Cardiac muscle cell (in vitro differentiated cells and primary cell): ENCODE data around the gene LRRC17. TPM values are rescaled to one million over a fixed set of nuclear protein-coding genes. Genes with fewer than 3 reads are reported as not detected.

Experiments
- DNase-seq, 2 donors: peaks; one replicate each; pipeline versions ENCODE4 v3.0.0 to v3.0.0-alpha.2; 2010 to 2017; ENCODE audit warnings: low read depth in 1 of 2, low spot score in 1 of 2
- H3K27ac ChIP-seq: fragments of 200-600 bp; sonication (generic); 2 replicates; pipeline ENCODE4 v1.5.1; 2016
- H3K27me3 ChIP-seq: fragments of 200-600 bp; sonication (generic); 2 replicates; pipeline ENCODE4 v1.6.0; 2016; ENCODE audit warnings: control low read depth
- H3K36me3 ChIP-seq: fragments of 200-600 bp; sonication (generic); 2 replicates; pipeline ENCODE4 v1.5.1; 2016; ENCODE audit warnings: control low read depth
- H3K4me1 ChIP-seq: fragments of 200-600 bp; sonication (generic); 2 replicates; pipeline ENCODE4 v1.8.1; 2017; ENCODE audit warnings: low read depth, mild to moderate bottlenecking, mixed run types
- H3K4me3 ChIP-seq: fragments of 200-600 bp; sonication (generic); 2 replicates; pipeline ENCODE4 v1.5.1; 2016; ENCODE audit warnings: mild to moderate bottlenecking
- H3K9me3 ChIP-seq: fragments of 200-600 bp; sonication (generic); 2 replicates; pipeline ENCODE4 v1.5.1; 2017; ENCODE audit warnings: low read depth, mild to moderate bottlenecking, control low read depth
- polyA plus RNA-seq: library from polyadenylated mRNA; unstranded; fragments of >200 nt; fragmentation: Nextera tagmentation; extraction: Ambion mirVana; gene quantifications from 2 replicates; pipeline ENCODE4 v1.2.1, GENCODE V29; 2016
- total RNA-seq: library from RNA; depleted of rRNA; stranded (reverse); fragments of >200 nt; gene quantifications from 2 replicates; pipeline ENCODE4 v1.2.3, GENCODE V29; 2016
- TF ChIP-seq, protein P1 (sequence below): IDR thresholded peaks from 2 replicates; pipeline ENCODE4 v1.5.1; 2012; ENCODE audit warnings: low read depth, mild to moderate bottlenecking, low read length

LRRC17 gene
- total and polyA plus RNA-seq, 2 experiments from 2014 or later: 5.7 to 8.0 TPM

- no peak overlapping the region for H3K4me3 ChIP-seq
- DNase-seq: peak in 1 of 2 donors; percentile 90
- H3K27ac ChIP-seq: no peak overlapping the region
- H3K9me3 ChIP-seq: no peaks in the 10 kb centered on the region
- H3K36me3 ChIP-seq: no peaks in the 10 kb centered on the region
- TF ChIP-seq, protein P1, sequence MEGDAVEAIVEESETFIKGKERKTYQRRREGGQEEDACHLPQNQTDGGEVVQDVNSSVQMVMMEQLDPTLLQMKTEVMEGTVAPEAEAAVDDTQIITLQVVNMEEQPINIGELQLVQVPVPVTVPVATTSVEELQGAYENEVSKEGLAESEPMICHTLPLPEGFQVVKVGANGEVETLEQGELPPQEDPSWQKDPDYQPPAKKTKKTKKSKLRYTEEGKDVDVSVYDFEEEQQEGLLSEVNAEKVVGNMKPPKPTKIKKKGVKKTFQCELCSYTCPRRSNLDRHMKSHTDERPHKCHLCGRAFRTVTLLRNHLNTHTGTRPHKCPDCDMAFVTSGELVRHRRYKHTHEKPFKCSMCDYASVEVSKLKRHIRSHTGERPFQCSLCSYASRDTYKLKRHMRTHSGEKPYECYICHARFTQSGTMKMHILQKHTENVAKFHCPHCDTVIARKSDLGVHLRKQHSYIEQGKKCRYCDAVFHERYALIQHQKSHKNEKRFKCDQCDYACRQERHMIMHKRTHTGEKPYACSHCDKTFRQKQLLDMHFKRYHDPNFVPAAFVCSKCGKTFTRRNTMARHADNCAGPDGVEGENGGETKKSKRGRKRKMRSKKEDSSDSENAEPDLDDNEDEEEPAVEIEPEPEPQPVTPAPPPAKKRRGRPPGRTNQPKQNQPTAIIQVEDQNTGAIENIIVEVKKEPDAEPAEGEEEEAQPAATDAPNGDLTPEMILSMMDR: no peak
- H3K4me1 ChIP-seq: no peaks in the 10 kb centered on the region
- H3K27me3 ChIP-seq: no peaks in the 10 kb centered on the region
These were observed 78.9 kb downstream of the LRRC17 start for GRCh38 chr7:102991540-102992214.

- DNase-seq: peak in 1 of 2 donors; percentile 21
- no peak overlapping the region for H3K4me3 ChIP-seq
- no peak overlapping the region for H3K27ac ChIP-seq
- no peaks in the 10 kb centered on the region for H3K9me3 ChIP-seq
- H3K4me1 ChIP-seq: no peaks in the 10 kb centered on the region
- TF ChIP-seq, protein P1: no peak
- H3K27me3 ChIP-seq: no peaks in the 10 kb centered on the region
- no peaks in the 10 kb centered on the region for H3K36me3 ChIP-seq
These were observed 79.7 kb downstream of the LRRC17 start for GRCh38 chr7:102992509-102992937.

DNA sequence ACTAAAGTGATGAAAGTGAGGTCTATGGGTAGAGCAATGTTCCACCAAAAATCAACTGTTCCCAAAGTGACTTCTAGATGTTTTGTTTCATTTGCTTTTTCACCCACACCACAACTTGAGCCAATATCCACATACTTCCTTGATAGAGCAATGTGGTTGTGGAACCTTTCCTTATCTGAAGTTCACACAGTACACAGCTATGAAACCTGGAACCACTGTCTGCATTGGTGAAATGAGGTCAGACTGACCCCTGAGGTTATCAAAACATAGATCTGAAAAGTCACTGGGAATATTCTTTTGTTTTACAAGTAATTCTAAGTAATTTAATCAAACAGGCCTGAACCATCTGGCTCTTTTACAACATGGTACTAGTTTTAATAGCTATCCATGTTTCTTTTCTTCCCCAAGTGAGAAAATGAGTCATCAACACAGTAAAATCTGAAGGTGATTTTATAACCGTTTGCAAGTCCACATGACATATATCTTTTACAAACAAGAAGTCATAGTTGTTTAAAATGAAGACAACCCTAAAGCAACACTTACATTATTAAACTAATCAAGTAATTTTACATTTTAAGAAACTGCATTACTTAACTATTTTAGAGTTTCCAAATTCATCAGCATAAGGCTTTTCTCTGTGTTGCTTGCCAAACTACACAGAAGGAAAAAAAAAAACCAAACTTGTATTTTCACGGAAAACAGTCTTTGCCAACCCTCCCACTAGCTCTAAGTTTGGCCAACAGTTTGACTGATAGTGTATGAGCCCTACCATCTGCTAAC lies 80.3 kb downstream of the LRRC17 start:
- TF ChIP-seq, protein P1: no peak
- Histone ChIP-seq H3K4me1 (no peaks in the 10 kb centered on the region), H3K27ac (no peak overlapping the region), H3K9me3 (no peaks in the 10 kb centered on the region), H3K4me3 (no peak overlapping the region), H3K36me3 (no peaks in the 10 kb centered on the region), H3K27me3 (no peaks in the 10 kb centered on the region)
- DNase-seq: peak in 1 of 2 donors; percentile 97

GRCh38 chr7:102993718-102994029 lies 80.9 kb downstream of the LRRC17 start:
- H3K27ac ChIP-seq: no peak overlapping the region
- DNase-seq: no peak

DNA sequence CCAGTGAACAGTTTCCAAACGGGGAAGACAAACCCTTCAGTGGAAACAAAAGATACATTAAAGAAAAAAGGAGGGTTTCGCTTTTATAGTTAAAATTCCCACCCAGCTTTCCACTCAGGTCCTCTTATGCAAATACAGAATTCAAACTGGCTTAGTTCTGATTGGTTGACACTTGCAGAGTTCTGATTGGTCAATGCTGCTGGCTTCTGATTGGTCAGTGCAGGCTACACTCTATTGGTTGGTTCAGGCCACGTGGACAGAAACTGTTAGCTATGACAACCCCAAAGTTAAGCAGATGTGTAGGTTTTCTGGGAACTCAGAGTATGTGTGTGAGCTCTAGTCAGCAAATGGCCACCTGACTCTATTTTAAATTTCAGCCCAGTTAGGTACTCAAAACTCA lies 81.8 kb downstream of the LRRC17 start:
- H3K27me3 ChIP-seq: no peaks in the 10 kb centered on the region
- no peaks in the 10 kb centered on the region for H3K36me3 ChIP-seq
- H3K27ac ChIP-seq: no peak overlapping the region
- no peaks in the 10 kb centered on the region for H3K9me3 ChIP-seq
- DNase-seq: no peak
- TF ChIP-seq, protein P1: no peak
- no peak overlapping the region for H3K4me3 ChIP-seq
- H3K4me1 ChIP-seq: no peaks in the 10 kb centered on the region

More at GRCh38 chr7:102993718-102994029, 80.9 kb downstream of the LRRC17 start:
- Histone ChIP-seq H3K9me3 (no peaks in the 10 kb centered on the region), H3K4me1 (no peaks in the 10 kb centered on the region), H3K27me3 (no peaks in the 10 kb centered on the region), H3K36me3 (no peaks in the 10 kb centered on the region), H3K4me3 (no peak overlapping the region)
- TF ChIP-seq, protein P1: no peak

Other genes starting within 250 kb of the LRRC17 start
- 2.4 and 5.0 TPM in 2 replicates for gene POLR2J2, start 241.3 kb upstream of the LRRC17 start, total RNA-seq
- gene POLR2J2, start 241.3 kb upstream of the LRRC17 start, polyA plus RNA-seq: 27.7 and 32.6 TPM in 2 replicates
- gene FAM185A, start 164.0 kb upstream of the LRRC17 start, total RNA-seq: 14.9 and 32.4 TPM in 2 replicates
- gene FAM185A, start 164.0 kb upstream of the LRRC17 start, polyA plus RNA-seq: 10.5 and 12.1 TPM in 2 replicates
- 1.8 and 2.2 TPM in 2 replicates for gene FBXL13, start 161.8 kb downstream of the LRRC17 start, total RNA-seq
- gene FBXL13, start 161.8 kb downstream of the LRRC17 start, polyA plus RNA-seq: 2.1 and 3.4 TPM in 2 replicates
- gene ARMC10, start 162.1 kb downstream of the LRRC17 start, total RNA-seq: 29.7 and 33.9 TPM in 2 replicates
- gene ARMC10, start 162.1 kb downstream of the LRRC17 start, polyA plus RNA-seq: 38.4 and 57.6 TPM in 2 replicates
- 7.0 and 9.2 TPM in 2 replicates for gene NAPEPLD, start 236.1 kb downstream of the LRRC17 start, total RNA-seq
- 15.7 and 20.4 TPM in 2 replicates for gene NAPEPLD, start 236.1 kb downstream of the LRRC17 start, polyA plus RNA-seq